Lung (tissue), 12 donors: ENCODE measurements around the gene PLXND1. TPM values are rescaled to one million over a fixed set of nuclear protein-coding genes. Genes with fewer than 3 reads are reported as not detected.
A peak's percentile ranks its signal among the peaks of the same experiment; 100 is the strongest.

Experiments
- ATAC-seq: fragments of 200-7000 bp; cut with Tn5 transposase; one replicate; pipeline ENCODE4 v1.9.1; 2020; ENCODE audit warnings: moderate number of reproducible peaks; ENCODE audit not compliant: insufficient read depth, low FRiP score
- DNase-seq, 3 donors: peaks; one replicate each; pipeline ENCODE4 v3.0.0-alpha.2; 2013 to 2017
- H3K27ac ChIP-seq, 2 donors: one replicate each; pipeline ENCODE4 v1.5.1; 2013; ENCODE audit warnings: mild to moderate bottlenecking in 2 of 2, moderate library complexity in 2 of 2, control low read depth in 1 of 2, inconsistent platforms in 1 of 2, low read depth in 1 of 2, low read length in 1 of 2
- H3K27me3 ChIP-seq, 3 donors: one replicate each; pipeline ENCODE4 v1.5.1; 2013; ENCODE audit warnings: low read length in 2 of 3; ENCODE audit not compliant: control insufficient read depth in 3 of 3, insufficient read depth in 3 of 3
- H3K36me3 ChIP-seq, 4 donors: one replicate each; pipeline ENCODE4 v1.5.1; 2013; ENCODE audit warnings: low read length in 4 of 4, mild to moderate bottlenecking in 1 of 4, moderate library complexity in 1 of 4; ENCODE audit not compliant: control insufficient read depth in 4 of 4, insufficient read depth in 4 of 4
- H3K4me1 ChIP-seq, 5 donors: one replicate each; pipeline ENCODE4 v1.5.1; 2013; ENCODE audit warnings: low read length in 5 of 5, mild to moderate bottlenecking in 2 of 5, moderate library complexity in 1 of 5; ENCODE audit not compliant: control insufficient read depth in 5 of 5, insufficient read depth in 5 of 5
- H3K4me3 ChIP-seq: one replicate; pipeline ENCODE4 v1.5.1; 2013; ENCODE audit warnings: mild to moderate bottlenecking, control low read depth, moderate library complexity
- H3K9ac ChIP-seq, 2 donors: one replicate each; pipeline ENCODE4 v1.5.1; 2013; ENCODE audit warnings: low read length in 2 of 2, control low read depth in 1 of 2; ENCODE audit not compliant: insufficient read depth in 1 of 2
- H3K9me3 ChIP-seq, 4 donors: one replicate each; pipeline ENCODE4 v1.5.1; 2013; ENCODE audit warnings: low read length in 3 of 4, mild to moderate bottlenecking in 1 of 4, moderate library complexity in 1 of 4; ENCODE audit not compliant: control insufficient read depth in 4 of 4, insufficient read depth in 3 of 4
- CTCF ChIP-seq: IDR thresholded peaks from 2 replicates; pipeline ENCODE4 v1.5.1; 2012; ENCODE audit warnings: mild to moderate bottlenecking; ENCODE audit errors: control extremely low read depth, extremely low read depth
- WGBS, 2 donors: extraction: QIAGEN DNeasy Blood & Tissue Kit; methylation state at CpG; one replicate each; pipeline ENCODE4 v1.1.7; 2013; 5-methylcytosine and 5-hydroxymethylcytosine counted together
- polyA plus RNA-seq, 2 donors: library from polyadenylated mRNA; stranded (reverse); fragments of 200-250 nt; gene quantifications; one replicate each; pipeline ENCODE4 v1.2.1, GENCODE V29; 2013
- total RNA-seq, 2 donors: library from RNA; depleted of rRNA in 1 of 2; stranded (reverse); fragments of >200 nt in 1 of 2; gene quantifications; one replicate each; pipeline ENCODE4 v1.2.1, GENCODE V29; 2014 to 2021
- donor health status: control.
- donor health status: control.
- donor health status: Bipolar disorder and iron deficiency.
- donor health status: healthy.
- donor health status: DM: yes; HTN: yes; CAD: no.

Gene PLXND1
- total and polyA plus RNA-seq, 4 donors = 128 to 233 (median 180) TPM

GRCh38 chr3:129622226-129622874, 15.9 kb upstream of the PLXND1 start:
- Histone ChIP-seq H3K9ac (no peak overlapping the region), H3K4me3 (no peak overlapping the region), H3K27ac (peak overlapping the region; percentile 40 to 93), H3K9me3 (no peaks in the 10 kb centered on the region), H3K36me3 (no peaks in the 10 kb centered on the region), H3K4me1 (peaks cover 0 to 46% (median 40%) of the 10 kb centered on the region in 5 donors), H3K27me3 (no peaks in the 10 kb centered on the region)
- DNase-seq (no peak), ATAC-seq (no peak)
- no peak for TF ChIP-seq CTCF
- 62 to 70% methylated on average over 12 of the region's 12 CpGs for WGBS, 2 donors

- peaks cover 0 to 47% (median 39%) of the 10 kb centered on the region in 5 donors for H3K4me1 ChIP-seq
- no peak overlapping the region for H3K9ac ChIP-seq
- H3K27ac ChIP-seq = peak overlapping the region; percentile 40 to 62
- no peaks in the 10 kb centered on the region for H3K9me3 ChIP-seq
- WGBS, 2 donors = 66 to 79% methylated on average over 13 to 14 of the region's 14 CpGs
- no peak overlapping the region for H3K4me3 ChIP-seq
- ATAC-seq (no peak), DNase-seq (no peak)
- no peaks in the 10 kb centered on the region for H3K27me3 ChIP-seq
- H3K36me3 ChIP-seq = no peaks in the 10 kb centered on the region
- no peak for TF ChIP-seq CTCF
These were observed 15.2 kb upstream of the PLXND1 start for GRCh38 chr3:129621626-129622225.

GRCh38 chr3:129620828-129621559, 14.5 kb upstream of the PLXND1 start:
- WGBS, 2 donors = 77 to 85% methylated on average over 18 of the region's 18 CpGs
- H3K9me3 ChIP-seq = no peaks in the 10 kb centered on the region
- TF ChIP-seq CTCF = no peak
- peaks cover 0 to 48% (median 34%) of the 10 kb centered on the region in 5 donors for H3K4me1 ChIP-seq
- DNase-seq (no peak), ATAC-seq (no peak)
- H3K27ac ChIP-seq = peak overlapping the region in 1 of 2 donors; percentile 62
- H3K4me3 ChIP-seq = no peak overlapping the region
- no peaks in the 10 kb centered on the region for H3K36me3 ChIP-seq
- H3K9ac ChIP-seq = no peak overlapping the region
- H3K27me3 ChIP-seq = no peaks in the 10 kb centered on the region
